Retinal pigment epithelial cell (primary cell): Measurements from ENCODE around the gene NXF1.
"Not testable (repeated sequence)": the region's sequence is repeated elsewhere in the genome, so short reads cannot be mapped to it uniquely, and the experiment has no call there.

Experiments used
- DNase-seq: peaks from one replicate; pipeline ENCODE4 v3.0.0-alpha.2; 2010; ENCODE audit warnings: low read depth
- H3K4me3 ChIP-seq: 2 replicates; pipeline ENCODE4 v1.5.1; 2011; ENCODE audit warnings: mild to moderate bottlenecking, low read length, control low read depth, moderate library complexity
- CTCF ChIP-seq: conservative IDR thresholded peaks from 2 replicates; pipeline ENCODE4 v1.5.1; 2011; ENCODE audit warnings: low read depth, low read length, control low read depth, inconsistent platforms

NXF1 gene

GRCh38 chr11:62757846-62758788, 47.1 kb downstream of the NXF1 start:
- no peak for TF ChIP-seq CTCF
- H3K4me3 ChIP-seq, result no peak overlapping the region
- DNase-seq, result no peak

- TF ChIP-seq CTCF, result no peak
- DNase-seq, result no peak
- H3K4me3 ChIP-seq, result no peak overlapping the region
These were observed 50.1 kb downstream of the NXF1 start for GRCh38 chr11:62755086-62755615.

- peak within 1 kb of the TSS; percentile 97 for H3K4me3 ChIP-seq
- peak; percentile 99 for DNase-seq
- TF ChIP-seq CTCF, result no peak
These were observed 51.3 kb downstream of the NXF1 start, which contains the start of gene ZBTB3 for GRCh38 chr11:62753736-62754603. Gene ZBTB3 (minus strand): TSS chr11:62754160. CDS start chr11:62753664, 496 bp downstream.

GRCh38 chr11:62752994-62753735, 52.1 kb downstream of the NXF1 start:
- no peak for TF ChIP-seq CTCF
- peak overlapping the region; percentile 97 for H3K4me3 ChIP-seq
- no peak for DNase-seq

GRCh38 chr11:62752177-62752785, 53.0 kb downstream of the NXF1 start:
- no peak overlapping the region for H3K4me3 ChIP-seq
- no peak for TF ChIP-seq CTCF
- no peak for DNase-seq

- not testable (repeated sequence) for H3K4me3 ChIP-seq, DNase-seq
These were observed 55.3 kb downstream of the NXF1 start for GRCh38 chr11:62749931-62750330.
